C4-2B (cell line): ENCODE results near the gene HS6ST1.

ENCODE experiments used
- H3K27ac ChIP-seq: fragments of 450-650 bp; 2 replicates; pipeline ENCODE4 v1.5.1; 2017
- ZFX ChIP-seq: fragments of 450-650 bp; IDR thresholded peaks from 2 replicates; pipeline ENCODE4 v1.6.1; 2017
- TF ChIP-seq, protein P1 (sequence below): fragments of 450-650 bp; conservative IDR thresholded peaks from 2 replicates; pipeline ENCODE4 v1.5.1; 2017; ENCODE audit warnings: mild to moderate bottlenecking

HS6ST1 gene

DNA sequence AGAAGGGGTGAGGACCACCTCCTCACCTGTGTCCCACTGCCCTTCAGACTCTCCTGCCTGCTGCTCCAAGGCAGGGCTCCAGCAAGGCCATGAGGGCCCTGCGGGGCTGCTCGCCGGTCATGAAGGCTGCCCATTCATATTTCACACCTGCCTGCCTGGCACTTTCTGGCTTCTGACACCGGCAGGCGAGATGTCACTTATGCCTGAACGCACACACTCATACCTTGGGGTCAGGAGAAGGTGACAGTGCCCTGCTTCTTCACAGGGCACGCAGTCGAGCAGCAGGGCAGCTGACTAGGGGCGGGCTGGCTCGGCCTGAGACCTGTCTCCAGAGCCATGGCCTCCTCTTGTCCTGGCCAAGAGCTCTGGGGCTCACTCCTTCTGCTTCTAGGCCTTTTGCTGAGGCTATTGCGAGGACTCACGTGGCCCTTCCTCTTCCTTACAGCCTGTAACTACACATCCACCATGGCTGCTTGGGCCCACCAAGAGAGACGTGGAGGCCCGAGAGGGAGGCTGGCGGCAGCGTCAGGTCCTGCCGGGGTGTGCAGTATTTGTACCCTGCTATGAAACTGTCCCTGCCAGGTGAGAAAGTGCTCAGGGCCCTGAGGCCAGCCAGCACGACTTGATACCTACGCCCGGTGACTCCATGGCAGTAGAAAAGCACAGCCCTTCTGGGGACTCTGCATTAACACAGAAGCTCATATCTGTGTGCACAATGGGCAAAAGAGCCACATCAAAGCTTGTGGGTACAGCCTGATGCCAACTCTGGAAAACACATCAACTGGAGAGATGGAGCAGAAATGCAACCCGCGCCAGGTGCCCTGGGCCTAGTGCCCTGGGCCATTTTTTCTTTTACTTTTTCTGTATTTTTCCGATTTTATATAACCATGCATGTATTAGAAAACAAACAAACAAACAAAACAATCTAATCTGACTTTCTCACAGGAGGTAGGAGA, 30.6 kb downstream of the HS6ST1 start:
- no peak overlapping the region for H3K27ac ChIP-seq
- no peak for TF ChIP-seq ZFX
- TF ChIP-seq, protein P1, sequence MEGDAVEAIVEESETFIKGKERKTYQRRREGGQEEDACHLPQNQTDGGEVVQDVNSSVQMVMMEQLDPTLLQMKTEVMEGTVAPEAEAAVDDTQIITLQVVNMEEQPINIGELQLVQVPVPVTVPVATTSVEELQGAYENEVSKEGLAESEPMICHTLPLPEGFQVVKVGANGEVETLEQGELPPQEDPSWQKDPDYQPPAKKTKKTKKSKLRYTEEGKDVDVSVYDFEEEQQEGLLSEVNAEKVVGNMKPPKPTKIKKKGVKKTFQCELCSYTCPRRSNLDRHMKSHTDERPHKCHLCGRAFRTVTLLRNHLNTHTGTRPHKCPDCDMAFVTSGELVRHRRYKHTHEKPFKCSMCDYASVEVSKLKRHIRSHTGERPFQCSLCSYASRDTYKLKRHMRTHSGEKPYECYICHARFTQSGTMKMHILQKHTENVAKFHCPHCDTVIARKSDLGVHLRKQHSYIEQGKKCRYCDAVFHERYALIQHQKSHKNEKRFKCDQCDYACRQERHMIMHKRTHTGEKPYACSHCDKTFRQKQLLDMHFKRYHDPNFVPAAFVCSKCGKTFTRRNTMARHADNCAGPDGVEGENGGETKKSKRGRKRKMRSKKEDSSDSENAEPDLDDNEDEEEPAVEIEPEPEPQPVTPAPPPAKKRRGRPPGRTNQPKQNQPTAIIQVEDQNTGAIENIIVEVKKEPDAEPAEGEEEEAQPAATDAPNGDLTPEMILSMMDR = no peak

DNA sequence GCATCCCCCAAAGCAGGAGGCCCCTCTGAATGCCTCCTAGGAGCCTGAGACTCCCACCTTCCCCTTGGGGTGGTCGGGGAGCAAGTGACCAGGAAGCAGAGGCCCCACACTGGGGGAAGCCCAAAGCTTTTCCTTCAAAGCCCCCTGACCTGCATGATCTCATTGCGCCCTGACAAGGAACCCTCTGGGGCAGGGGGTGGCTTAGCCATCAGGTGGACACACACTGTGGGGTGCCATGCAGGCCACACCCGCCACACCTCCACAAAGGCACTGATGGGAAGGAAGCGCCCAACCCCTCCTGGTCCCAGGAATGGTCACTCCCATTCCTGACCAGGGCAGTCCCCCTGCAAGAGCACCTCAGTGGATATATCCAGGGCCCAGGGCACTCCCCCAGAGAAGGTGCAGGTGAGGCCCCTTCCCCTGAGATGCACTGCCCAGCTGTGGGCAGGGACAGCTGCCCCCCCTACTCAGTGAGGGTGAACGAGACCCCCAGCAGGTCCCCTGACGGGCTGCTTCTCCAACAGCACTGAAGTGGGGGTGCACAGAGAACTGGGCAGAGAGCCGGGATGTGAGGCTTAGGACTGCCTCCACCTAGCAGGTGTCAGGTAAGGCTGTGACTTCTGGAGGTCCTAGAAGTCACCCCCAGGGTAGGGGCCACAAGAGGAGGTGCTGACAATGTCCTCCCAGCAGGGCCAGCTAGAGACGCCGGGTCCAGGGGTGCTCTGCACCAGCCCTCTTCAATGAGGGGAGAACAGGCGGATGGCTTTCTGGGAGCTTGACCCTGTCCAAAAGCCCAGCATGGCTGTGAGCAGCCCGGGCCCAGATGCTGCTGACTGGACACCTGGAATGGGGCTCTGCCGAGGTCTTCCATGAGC, 31.5 kb downstream of the HS6ST1 start:
- TF ChIP-seq ZFX = no peak
- TF ChIP-seq, protein P1 = no peak
- no peak overlapping the region for H3K27ac ChIP-seq

DNA sequence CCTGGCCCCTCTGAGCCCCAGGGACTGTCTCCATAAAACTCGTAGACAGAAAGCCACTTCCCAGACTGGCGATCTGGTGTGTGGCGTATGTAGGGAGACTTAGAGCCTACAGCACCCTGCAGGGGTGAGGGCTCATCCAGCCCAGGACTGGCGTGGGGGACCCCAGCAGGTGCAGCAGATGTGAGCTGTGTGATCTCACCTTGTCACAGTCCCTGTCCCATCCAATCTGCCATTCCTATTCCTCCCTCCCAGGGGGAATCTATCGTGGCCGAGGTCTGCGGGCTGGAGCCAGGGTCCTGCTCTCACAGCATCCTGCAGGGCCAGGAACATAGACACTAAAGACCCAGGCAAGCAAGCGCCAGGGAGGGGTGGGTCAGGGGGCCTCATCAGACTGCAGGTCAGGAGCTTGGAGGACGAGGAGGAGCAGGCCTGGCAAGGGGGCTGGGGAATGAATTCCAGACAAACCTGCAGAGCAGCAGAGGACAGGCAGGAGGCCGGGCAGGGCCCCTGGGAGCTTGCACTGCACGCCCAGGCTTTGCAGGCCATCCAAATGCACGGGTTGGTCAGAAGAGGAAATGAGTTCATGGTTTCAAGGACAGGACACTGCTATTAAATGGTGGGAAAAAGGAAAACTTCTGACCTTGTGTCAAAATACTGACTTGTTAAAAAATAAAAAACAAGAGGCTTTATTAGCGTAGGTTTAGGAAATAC, 32.5 kb downstream of the HS6ST1 start:
- TF ChIP-seq, protein P1 = no peak
- no peak for TF ChIP-seq ZFX
- no peak overlapping the region for H3K27ac ChIP-seq

DNA sequence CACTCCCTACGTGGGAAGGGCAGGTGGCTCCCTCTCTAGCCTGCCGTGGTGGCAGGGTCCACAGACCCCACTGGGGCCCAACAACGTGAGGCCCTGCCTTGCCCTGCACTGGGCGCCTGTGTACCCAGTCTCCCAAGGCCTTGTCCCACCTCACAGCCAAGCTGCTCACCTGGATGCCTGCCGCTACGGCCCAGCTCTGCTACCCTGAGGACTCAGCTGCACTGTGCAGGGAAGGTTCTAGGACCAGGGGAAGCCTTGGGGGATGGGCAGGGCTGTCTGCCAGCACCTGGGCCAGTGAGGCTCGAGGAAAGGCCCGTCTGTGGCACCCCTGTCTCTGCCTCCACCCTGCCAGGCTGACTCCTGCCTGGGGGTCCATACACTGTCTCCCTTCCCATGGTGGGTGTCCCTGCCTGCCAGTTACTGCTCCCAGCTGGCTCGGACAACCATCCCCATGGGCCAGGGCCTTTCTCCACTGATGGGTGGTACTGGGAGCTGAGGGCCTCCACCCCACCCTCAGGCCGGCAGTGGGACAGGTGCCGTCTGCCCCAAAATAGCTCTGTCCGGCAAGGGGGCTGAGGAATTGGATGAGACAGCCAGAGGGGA, 33.2 kb downstream of the HS6ST1 start:
- no peak for TF ChIP-seq ZFX
- TF ChIP-seq, protein P1 = no peak
- H3K27ac ChIP-seq = no peak overlapping the region

DNA sequence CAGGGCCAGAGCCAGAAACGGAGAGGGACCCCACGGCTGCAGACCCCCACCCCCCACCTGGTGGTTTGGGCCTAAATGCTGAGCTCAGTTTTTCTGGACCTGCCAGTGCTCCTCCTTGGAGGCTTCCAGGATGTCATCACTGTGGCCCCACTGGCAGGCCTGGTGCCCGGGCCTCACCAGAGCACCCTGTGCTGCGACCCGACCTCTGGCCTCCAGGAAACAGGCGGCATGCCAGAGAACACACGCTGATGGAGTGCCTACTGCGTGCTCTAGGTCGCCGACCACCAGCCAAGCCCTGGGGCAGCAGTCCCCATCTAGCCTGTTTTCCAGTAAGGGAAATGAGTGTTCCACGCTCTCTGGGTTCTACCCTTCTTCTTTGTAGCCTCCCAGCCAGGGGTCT, 33.8 kb downstream of the HS6ST1 start:
- no peak overlapping the region for H3K27ac ChIP-seq
- TF ChIP-seq, protein P1 = no peak
- no peak for TF ChIP-seq ZFX

DNA sequence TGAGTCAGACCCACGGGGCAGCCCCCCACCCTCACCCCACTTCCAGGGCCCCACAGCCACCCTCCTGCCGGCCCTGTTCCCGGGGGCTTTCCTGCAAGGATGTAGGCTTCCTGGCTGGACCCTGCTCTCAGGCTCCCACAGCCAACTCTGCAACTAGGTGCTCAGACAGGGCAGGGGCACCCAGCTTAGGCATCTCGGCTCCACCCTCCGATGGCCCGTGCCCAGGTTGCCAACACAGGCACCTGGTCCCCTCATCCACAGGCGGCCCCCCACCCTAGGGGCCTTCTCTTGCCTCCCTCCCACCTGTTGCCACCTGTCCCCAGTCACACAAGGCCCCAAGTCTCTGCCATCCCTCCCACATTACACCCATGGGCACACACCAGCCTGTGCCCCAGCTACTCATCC, 34.6 kb downstream of the HS6ST1 start:
- TF ChIP-seq, protein P1 = no peak
- TF ChIP-seq ZFX = no peak
- H3K27ac ChIP-seq = no peak overlapping the region
